Adrenal gland (tissue), 5 donors: ENCODE data around the gene MAP2K5.

Experiments
- POLR2A ChIP-seq, 2 donors: fragments of 450-650 bp; IDR thresholded peaks; one replicate each; pipeline ENCODE4 v1.6.1; 2017; ENCODE audit warnings: antibody characterized with exemption in 2 of 2, mild to moderate bottlenecking in 2 of 2, moderate library complexity in 1 of 2
- TF ChIP-seq, protein P1 (sequence below), 6 experiments: fragments of 450-650 bp in 4 of 6; fragments of 200-600 bp in 2 of 6; sonication (generic) in 1 of 6; IDR thresholded peaks; 1 replicate in 5 of 6; 2 replicates in 1 of 6; pipeline versions ENCODE4 v1.5.1 to v1.8.0; 2016 to 2021; ENCODE audit warnings: antibody characterized with exemption in 6 of 6, mild to moderate bottlenecking in 2 of 6, moderate library complexity in 1 of 6
- donor health status: DM: no; HTN: no; CAD: no.

GRCh38 chr15:67808821-67809220, 266.3 kb downstream of the MAP2K5 start:
- TF ChIP-seq, protein P1, sequence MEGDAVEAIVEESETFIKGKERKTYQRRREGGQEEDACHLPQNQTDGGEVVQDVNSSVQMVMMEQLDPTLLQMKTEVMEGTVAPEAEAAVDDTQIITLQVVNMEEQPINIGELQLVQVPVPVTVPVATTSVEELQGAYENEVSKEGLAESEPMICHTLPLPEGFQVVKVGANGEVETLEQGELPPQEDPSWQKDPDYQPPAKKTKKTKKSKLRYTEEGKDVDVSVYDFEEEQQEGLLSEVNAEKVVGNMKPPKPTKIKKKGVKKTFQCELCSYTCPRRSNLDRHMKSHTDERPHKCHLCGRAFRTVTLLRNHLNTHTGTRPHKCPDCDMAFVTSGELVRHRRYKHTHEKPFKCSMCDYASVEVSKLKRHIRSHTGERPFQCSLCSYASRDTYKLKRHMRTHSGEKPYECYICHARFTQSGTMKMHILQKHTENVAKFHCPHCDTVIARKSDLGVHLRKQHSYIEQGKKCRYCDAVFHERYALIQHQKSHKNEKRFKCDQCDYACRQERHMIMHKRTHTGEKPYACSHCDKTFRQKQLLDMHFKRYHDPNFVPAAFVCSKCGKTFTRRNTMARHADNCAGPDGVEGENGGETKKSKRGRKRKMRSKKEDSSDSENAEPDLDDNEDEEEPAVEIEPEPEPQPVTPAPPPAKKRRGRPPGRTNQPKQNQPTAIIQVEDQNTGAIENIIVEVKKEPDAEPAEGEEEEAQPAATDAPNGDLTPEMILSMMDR (IDR thresholded peaks at IDR 0.05): no peak
- TF ChIP-seq POLR2A (IDR thresholded peaks at IDR 0.05): no peak
